ENCODE results near the gene PIWIL1.

DNA sequence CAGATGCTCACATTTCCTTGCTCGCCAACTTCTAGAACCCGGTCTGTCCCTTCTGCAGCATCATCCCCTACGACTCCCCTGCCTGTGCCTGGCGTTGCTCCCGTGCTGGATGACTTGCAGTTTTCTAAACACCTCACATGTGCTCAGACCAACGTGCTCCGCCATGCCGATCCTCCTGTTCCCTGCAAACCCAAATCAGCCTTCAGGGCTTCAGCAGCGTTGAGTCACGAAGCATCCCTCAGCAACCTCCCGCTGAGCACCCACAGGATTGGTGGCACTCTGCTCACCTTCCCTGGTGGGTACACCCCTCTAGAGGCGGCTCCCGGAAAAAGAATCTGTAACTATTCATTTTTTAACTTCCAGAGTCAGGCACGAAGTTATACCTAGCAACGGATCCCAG lies 2.8 kb upstream of the PIWIL1 start:
- no peak for TF ChIP-seq POLR2AphosphoS5 (IDR thresholded peaks at IDR 0.05; ENCODE audit: low read depth)
- peak in 1 of 2 experiments; percentile 38; a peak in 2 of 4 replicates for TF ChIP-seq CTCF (conservative IDR thresholded peaks at IDR 0.05; ENCODE audit: low read depth in 2 of 2)
- no peak for TF ChIP-seq REST (IDR thresholded peaks at IDR 0.05; ENCODE audit: unreplicated experiment)
- no peak for TF ChIP-seq EZH2 (IDR thresholded peaks at IDR 0.05; ENCODE audit: low read depth, unreplicated experiment)
- TF ChIP-seq STAT1 (IDR thresholded peaks at IDR 0.05; ENCODE audit: unreplicated experiment), result no peak
- no peak for TF ChIP-seq CREB1 (CRISPR knock-in tag; IDR thresholded peaks at IDR 0.05; ENCODE audit: low read depth)
- TF ChIP-seq, protein P1, sequence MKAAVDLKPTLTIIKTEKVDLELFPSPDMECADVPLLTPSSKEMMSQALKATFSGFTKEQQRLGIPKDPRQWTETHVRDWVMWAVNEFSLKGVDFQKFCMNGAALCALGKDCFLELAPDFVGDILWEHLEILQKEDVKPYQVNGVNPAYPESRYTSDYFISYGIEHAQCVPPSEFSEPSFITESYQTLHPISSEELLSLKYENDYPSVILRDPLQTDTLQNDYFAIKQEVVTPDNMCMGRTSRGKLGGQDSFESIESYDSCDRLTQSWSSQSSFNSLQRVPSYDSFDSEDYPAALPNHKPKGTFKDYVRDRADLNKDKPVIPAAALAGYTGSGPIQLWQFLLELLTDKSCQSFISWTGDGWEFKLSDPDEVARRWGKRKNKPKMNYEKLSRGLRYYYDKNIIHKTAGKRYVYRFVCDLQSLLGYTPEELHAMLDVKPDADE (IDR thresholded peaks at IDR 0.05), result no peak
